Measurements from ENCODE around the gene KNTC1. TPM values are rescaled to one million over a fixed set of nuclear protein-coding genes. Genes with fewer than 3 reads are reported as not detected.
"Not testable (repeated sequence)": the region's sequence is repeated elsewhere in the genome, so short reads cannot be mapped to it uniquely, and the experiment has no call there.

Gene KNTC1
- total and polyA plus RNA-seq, 2 of the 8 experiments (the other 6 are each of a cell fraction or from before 2014, with no cell fraction given), result 52.7 to 80.2 TPM

- ChIA-PET POLR2A (ENCODE audit: partially characterized antibody) (interaction anchor here (0.6 to 47.9 kb wide), 3 partner anchors 8 to 125 kb away, joined by 7 to 1221 read pairs (median 7); partner anchors contain the start of genes KNTC1 and RSRC2), CTCF (ENCODE audit: partially characterized antibody) (interaction anchor here (1.1 to 1.9 kb wide), 4 partner anchors 20 to 69 kb away, joined by 3 to 6 read pairs (median 3); no protein-coding TSS in a partner anchor)
- H3K79me2 ChIP-seq (ENCODE audit: control insufficient read depth in 1 of 2, insufficient read depth in 2 of 2, low read length in 2 of 2), result peaks cover 0 to 20% of the 10 kb centered on the region in 2 experiments; a peak in 3 of 4 replicates
- H3K23me2 ChIP-seq (ENCODE audit: low read depth, low read length); H3K79me1 ChIP-seq (ENCODE audit: low read depth, low read length); H3K9ac ChIP-seq (replicated peaks in 1 of 4; ENCODE audit: extremely low read depth in 1 of 4, low read depth in 3 of 4, low read length in 3 of 4); H3K18ac ChIP-seq (ENCODE audit: extremely low read depth, low read length); H2BK12ac ChIP-seq (ENCODE audit: low read depth, low read length); H2BK5ac ChIP-seq (ENCODE audit: low read depth, low read length); H4K5ac ChIP-seq (ENCODE audit: insufficient read length, low read depth, low read length); H2BK20ac ChIP-seq (ENCODE audit: low read length); FAIRE-seq; H2AFZ ChIP-seq (ENCODE audit: low read length); H3K27ac ChIP-seq (ENCODE audit: low read depth, low read length); H3K23ac ChIP-seq (ENCODE audit: insufficient read length); H3K14ac ChIP-seq (ENCODE audit: insufficient read length); H2BK120ac ChIP-seq (replicated peaks; ENCODE audit: low read depth, low read length); H3K4me1 ChIP-seq (replicated peaks in 1 of 4; ENCODE audit: control insufficient read depth in 3 of 4, insufficient read depth in 4 of 4, low read length in 3 of 4); H4K91ac ChIP-seq (replicated peaks; ENCODE audit: insufficient read length, low read length); DNase-seq (ENCODE audit: low read depth in 1 of 2, low spot score in 2 of 2); H3K4me2 ChIP-seq (ENCODE audit: insufficient read depth in 1 of 2, low read depth in 2 of 2, low read length in 2 of 2); H4K8ac ChIP-seq (ENCODE audit: extremely low read depth, insufficient read depth, low read length); H4K20me1 ChIP-seq (replicated peaks in 1 of 2; ENCODE audit: control insufficient read depth in 1 of 2, insufficient read depth in 2 of 2, low read length in 2 of 2); H3K27me3 ChIP-seq (replicated peaks in 1 of 4; ENCODE audit: control insufficient read depth in 3 of 4, extremely low read depth in 1 of 4, insufficient read depth in 3 of 4, low read length in 3 of 4); H3K4ac ChIP-seq (replicated peaks; ENCODE audit: insufficient read length, low read depth, low read length); H3K4me3 ChIP-seq (ENCODE audit: extremely low read depth in 1 of 4, insufficient read depth in 2 of 4, low read depth in 3 of 4, low read length in 4 of 4); H2BK15ac ChIP-seq (ENCODE audit: low read length); H2AK5ac ChIP-seq (ENCODE audit: low read depth, low read length); H3K9me3 ChIP-seq (ENCODE audit: insufficient read depth in 2 of 2, low read depth in 1 of 2, low read length in 1 of 2); H3K56ac ChIP-seq (replicated peaks; ENCODE audit: insufficient read length, low read depth, low read length): not testable (repeated sequence)
- peaks cover 13 to 68% (median 28%) of the 10 kb centered on the region in 4 experiments for H3K36me3 ChIP-seq (ENCODE audit: control insufficient read depth in 2 of 4, insufficient read depth in 4 of 4, low read length in 3 of 4)
- WGBS, 2 experiments (ENCODE audit: extremely low coverage in 1 of 2, insufficient coverage in 1 of 2, insufficient read length in 1 of 2, insufficient replicate concordance in 2 of 2, low coverage in 1 of 2, low lambda C conversion rate in 2 of 2, missing lambda C conversion rate in 1 of 2), result 90% methylated on average over 6 of the region's 6 CpGs; no CpG with 5 or more reads in 1 of the 2 experiments
Measured at GRCh38 chr12:122493222-122493621, 33.8 kb upstream of the KNTC1 start.
